HG03558 (cell line): ENCODE data around the gene CAMK2B.
"Not testable (repeated sequence)": the region's sequence is repeated elsewhere in the genome, so short reads cannot be mapped to it uniquely, and the experiment has no call there.

Experiments
- ATAC-seq: cut with Tn5 transposase; IDR thresholded peaks from one replicate; pipeline ENCODE4 v1.9.1; 2021; ENCODE audit warnings: moderate number of reproducible peaks; ENCODE audit not compliant: unreplicated experiment; ENCODE audit errors: extremely low read depth

Gene CAMK2B

GRCh38 chr7:44185729-44186128 lies 139.7 kb downstream of the CAMK2B start:
- ATAC-seq, result no peak

GRCh38 chr7:44184873-44185446 lies 140.4 kb downstream of the CAMK2B start:
- ATAC-seq, result no peak

- ATAC-seq, result no peak
These were observed 141.1 kb downstream of the CAMK2B start for GRCh38 chr7:44184206-44184872.

- no peak for ATAC-seq
These were observed 142.0 kb downstream of the CAMK2B start for GRCh38 chr7:44183386-44183785.

- ATAC-seq, result no peak
These were observed 142.6 kb downstream of the CAMK2B start for GRCh38 chr7:44182827-44183226.

- ATAC-seq, result no peak
These were observed 144.8 kb downstream of the CAMK2B start for GRCh38 chr7:44180631-44181030.

GRCh38 chr7:44177570-44178131 lies 147.7 kb downstream of the CAMK2B start:
- no peak for ATAC-seq

GRCh38 chr7:44176486-44176885 lies 148.9 kb downstream of the CAMK2B start:
- ATAC-seq, result no peak

- ATAC-seq, result no peak
These were observed 149.7 kb downstream of the CAMK2B start for GRCh38 chr7:44175730-44176129.

- ATAC-seq, result not testable (repeated sequence)
These were observed 150.8 kb downstream of the CAMK2B start for GRCh38 chr7:44174694-44174948.

- ATAC-seq, result no peak
These were observed 151.3 kb downstream of the CAMK2B start for GRCh38 chr7:44173911-44174693.

GRCh38 chr7:44172803-44173424 lies 152.5 kb downstream of the CAMK2B start:
- ATAC-seq, result no peak

- no peak for ATAC-seq
These were observed 153.0 kb downstream of the CAMK2B start for GRCh38 chr7:44172352-44172751.

GRCh38 chr7:44171901-44172300 lies 153.5 kb downstream of the CAMK2B start:
- not testable (repeated sequence) for ATAC-seq

GRCh38 chr7:44167920-44168319 lies 157.5 kb downstream of the CAMK2B start:
- no peak for ATAC-seq
